ENCODE data around the gene EXOC1L.

EXOC1L gene, protein sequence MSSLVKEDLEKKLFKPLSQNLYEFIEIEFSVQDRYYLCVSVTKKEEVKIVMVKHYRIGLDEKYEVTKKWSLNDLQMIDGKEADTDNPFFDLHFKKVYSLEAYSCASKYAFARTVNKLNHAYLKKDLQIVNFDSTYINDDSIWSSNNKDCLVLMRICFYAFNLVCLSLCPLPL

DNA sequence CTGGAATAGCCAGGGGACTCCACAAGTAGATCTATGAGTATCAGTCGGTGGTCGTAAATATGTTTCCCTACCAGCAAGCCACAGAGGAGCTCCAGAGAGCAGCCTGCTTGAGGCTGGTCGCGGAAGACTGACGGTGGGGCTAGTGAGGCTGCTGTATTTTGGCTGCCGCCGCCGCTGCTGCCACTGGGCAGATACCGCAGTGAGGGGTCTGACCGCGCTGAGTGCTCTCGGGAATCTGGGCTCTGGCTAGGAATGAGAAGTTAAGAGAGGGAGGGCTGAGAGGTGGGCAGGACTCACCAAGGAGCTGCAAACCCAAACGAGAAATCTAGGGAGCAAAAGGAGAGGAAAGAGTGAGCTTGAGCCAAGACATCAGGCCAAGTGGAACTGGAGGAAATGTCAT lies at the start of gene EXOC1L:
Gene EXOC1L, plus strand, starts transcription at position 157 of the 400 bp plus-strand sequence. Its CDS starts 237 bp downstream, at position 394.
- DNase-seq (ENCODE audit: low read depth, low spot score): no peak

DNA sequence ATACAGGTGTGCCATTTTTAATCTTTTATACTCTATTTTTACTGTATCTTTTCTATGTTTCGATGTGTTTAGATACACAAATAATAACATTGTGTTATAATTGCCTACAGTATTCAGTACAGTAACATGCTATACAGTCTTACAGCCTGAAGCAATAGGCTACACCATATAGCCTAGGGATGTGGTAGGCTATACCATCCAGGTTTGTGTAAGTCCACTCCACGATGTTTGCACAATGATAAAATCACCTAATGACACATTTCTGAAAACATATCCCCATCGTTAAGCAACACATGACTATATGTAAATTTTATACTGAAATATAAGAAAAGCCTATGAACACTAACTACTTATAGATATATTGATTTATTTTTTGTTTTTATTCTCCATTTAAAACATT lies 48.9 kb upstream of the EXOC1L start:
- DNase-seq (ENCODE audit: low read depth, low spot score): no peak

DNA sequence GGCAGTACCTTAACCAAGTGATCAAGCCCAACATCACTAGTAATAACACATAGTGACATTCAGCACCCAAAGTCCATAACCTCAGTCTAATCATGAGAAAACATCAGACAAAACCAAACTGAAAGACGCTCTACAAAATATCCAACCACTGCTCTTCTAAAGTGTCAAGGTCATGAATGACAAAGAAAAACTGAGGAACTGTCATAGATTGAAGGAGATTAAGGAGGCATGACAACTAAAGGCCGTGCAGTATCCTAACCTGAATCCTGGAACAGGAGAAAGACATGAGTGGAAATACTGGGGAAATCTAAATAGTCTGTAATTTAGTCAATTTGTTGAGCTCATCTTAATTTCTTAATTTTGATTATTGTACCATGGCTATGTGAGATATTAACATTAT lies 38.2 kb upstream of the EXOC1L start:
- DNase-seq (ENCODE audit: low read depth, low spot score): no peak

DNA sequence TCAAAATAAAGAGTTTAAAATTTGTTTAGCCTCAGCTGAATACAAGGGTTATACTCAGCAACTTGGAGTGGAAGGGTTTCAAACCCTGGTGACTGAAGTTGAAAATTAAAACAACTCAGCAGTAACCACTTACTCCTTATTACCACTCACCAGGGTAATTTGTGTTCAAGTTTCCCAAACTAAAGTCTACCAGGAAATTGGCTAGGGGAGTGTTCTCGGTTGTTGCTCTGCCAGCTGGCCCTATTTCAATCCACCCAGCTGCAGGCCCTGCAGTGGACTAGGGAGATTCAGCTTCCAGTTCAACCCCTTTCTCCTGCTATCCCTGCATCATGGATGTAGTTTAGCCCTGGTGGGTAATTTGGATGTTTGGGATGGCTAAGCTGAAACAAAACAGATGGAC lies 37.8 kb upstream of the EXOC1L start:
- DNase-seq (ENCODE audit: low read depth, low spot score): no peak

DNA sequence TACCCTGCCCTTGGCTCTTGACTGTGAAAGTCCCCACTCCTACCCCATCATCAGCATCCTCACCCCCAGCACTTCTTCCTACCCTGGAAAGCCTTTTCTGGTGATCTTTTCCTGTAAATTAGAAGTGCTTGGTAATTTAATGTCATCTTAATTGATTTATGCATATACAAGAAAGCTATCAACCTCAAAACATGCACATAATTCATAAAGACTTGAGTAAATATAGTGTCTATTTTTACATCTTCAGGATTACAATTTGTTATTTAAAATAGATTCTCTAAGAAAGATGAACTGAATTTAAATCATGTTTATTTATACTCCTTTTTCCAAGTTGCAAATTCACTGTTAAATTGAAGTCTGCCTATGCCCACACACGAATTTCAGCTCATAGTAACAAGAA lies 36.0 kb upstream of the EXOC1L start:
- DNase-seq (ENCODE audit: low read depth, low spot score): no peak

DNA sequence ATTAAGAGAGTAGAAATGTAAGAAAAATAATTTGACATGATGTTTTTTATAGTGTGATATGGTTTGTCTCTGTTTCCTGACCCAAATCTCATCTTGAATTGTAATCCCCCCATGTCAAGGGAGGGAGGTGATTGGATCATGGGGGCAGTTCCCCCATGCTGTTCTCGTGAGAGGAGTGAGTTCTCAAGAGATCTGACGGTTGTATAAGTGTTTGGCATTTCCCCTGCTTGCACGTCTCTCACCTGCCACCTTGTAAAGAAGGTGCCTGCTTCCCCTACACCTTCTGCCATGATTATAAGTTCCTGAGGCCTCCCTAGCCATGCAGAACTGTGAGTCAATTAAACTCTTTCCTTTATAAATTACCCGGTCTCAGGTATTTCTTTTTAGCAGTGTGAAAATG lies 34.8 kb upstream of the EXOC1L start:
- DNase-seq (ENCODE audit: low read depth, low spot score): no peak

DNA sequence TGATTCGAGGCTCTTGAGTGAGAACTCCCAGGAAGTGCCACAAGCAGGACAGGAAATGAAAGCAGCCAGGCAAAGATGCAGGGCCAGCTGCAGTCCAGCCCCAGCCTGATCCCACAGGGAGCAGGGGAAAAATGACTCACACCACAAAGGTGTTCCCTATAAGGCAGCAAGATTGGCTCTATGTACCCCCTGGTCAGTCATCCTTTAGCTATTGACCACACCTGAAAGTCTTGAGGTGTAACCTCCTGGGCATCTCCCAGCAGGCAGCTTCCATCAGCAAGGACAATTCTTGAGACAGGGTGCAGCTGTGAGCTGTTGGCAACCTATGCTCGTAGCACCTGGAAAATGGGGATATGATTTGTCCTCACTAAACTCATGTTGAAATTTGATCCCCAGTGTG lies 27.9 kb upstream of the EXOC1L start:
- DNase-seq (ENCODE audit: low read depth, low spot score): no peak

DNA sequence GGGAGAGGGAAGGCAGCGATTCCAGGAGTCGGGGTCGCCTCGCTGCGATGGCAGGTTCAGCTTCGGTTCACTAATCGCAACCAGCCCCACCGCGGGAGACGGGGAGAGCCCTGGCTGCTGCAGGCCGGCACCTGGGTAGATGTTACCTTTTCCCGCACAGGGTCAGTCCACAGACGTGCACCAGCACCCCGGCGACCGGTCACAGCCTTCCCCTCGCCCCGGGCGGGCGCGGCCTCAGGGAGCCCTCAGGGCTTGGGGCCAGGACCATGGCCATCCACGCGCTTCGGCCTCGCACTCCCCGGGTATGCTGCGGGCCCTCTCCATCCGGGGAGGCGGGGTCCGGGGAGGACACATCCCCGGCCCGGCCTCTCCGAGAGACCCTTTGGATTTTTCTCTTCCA lies 26.1 kb upstream of the EXOC1L start:
- DNase-seq (ENCODE audit: low read depth, low spot score): no peak

DNA sequence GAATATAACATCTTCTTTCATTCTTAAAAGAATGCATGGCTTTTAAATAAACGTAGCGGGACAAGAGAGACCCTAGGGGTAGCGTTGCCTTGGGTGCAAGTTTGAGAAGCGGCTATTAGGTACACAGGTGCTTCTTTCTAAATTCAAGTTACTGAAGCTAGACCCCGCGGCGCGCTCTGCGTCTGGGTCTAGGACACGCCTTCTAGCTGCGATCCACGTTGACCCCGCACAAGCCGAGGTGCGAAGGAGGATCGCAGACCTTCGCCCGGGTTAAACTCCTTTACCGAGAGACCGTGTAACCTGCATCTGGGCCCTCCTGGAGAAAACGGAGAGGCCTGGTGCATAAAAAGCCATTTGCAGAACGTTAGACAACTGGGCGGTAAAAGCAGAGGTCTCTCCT lies 25.5 kb upstream of the EXOC1L start:
- no peak for DNase-seq (ENCODE audit: low read depth, low spot score)

DNA sequence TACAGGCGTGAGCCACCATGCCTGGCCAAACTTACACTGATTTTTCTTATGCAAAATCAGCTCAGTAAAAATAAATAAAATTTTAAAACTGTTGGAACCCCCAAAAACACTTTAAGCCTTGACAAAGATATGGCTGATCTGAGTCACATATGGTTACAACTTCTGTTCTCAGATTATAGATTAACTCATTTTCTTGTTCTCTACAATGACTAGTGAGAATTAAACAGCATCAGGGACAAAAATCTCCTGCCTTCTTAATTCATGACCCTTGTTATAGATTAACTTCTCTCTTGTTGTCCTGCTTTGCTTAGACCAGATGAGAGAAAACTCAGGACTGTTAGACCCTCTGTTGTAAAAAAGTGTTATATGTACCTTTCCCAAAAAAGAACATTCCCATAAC lies 24.2 kb upstream of the EXOC1L start:
- DNase-seq (ENCODE audit: low read depth, low spot score): no peak

DNA sequence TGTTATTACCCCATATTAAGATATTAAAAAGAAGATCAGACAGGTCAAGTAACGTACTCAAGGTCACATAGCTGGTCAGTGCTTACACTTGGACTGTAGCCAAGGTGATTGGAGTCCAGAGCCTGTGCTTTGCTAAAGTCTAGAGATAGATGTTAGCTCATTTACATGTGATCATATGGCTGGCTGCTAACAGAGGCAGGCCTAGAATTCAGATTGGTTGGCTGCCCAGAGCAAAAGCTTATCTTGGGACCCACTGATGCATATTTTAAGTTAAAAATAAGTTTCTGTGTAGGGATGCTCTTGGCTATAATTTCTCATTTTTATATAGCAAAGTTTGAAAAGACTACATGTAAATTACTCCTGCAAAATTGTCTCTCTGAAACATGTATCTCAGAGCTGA lies 18.1 kb upstream of the EXOC1L start:
- no peak for DNase-seq (ENCODE audit: low read depth, low spot score)

DNA sequence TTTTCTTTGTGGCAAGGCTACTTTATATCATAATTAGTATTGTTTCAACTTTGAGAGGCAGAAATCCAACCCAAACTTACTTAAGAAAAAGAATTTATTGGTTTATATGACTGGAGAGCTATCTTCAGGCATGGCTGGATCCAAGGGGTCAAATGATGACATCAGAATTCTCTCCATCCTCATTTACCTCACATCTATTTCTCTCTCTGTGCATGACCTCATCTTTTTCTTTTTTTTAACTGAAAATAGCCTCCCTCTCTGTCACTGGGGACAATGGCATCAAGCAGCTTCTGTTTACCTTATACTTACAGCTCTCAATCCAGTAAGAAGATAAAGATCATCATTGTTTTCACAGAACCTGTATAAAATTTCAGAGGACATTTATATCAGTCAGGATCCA lies 12.0 kb upstream of the EXOC1L start:
- DNase-seq (ENCODE audit: low read depth, low spot score): no peak

DNA sequence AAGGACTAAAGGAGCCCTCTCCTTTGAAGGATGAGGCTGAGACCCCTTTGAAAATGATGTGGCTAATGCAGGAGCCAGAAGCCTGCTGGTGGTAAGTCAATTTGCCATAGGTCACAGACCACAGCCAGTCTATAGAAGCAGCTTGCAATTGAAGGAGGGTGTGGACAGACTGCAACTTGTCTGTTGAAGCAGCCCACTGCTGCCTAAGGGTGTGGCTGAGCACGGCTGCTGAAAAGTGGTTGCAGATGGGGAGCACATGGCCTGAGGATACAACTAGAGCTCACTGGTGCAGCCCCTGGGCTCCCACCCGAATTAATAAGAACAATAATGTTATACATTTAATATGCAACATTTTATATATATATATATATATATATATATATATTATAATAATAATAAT lies 11.4 kb upstream of the EXOC1L start:
- no peak for DNase-seq (ENCODE audit: low read depth, low spot score)

DNA sequence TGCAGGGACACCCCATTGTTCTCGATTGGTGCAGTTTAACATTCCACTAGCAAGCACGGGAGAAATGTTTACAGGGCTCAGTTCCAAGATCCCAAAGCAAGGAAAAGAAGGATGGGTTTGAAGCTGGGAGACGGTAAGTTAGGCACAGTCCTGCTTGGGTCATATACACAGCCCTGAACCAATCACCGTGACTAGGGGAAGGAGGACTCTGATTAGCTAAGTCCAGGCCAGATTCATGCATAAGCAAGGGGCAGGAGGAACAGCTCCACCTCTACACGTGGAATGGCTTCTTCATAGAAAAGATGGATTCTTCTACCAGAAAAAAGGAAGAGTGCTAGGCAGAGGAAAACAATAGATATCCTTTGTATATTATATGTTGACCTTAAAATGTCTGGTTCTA lies 11.0 kb upstream of the EXOC1L start:
- DNase-seq (ENCODE audit: low read depth, low spot score): no peak

DNA sequence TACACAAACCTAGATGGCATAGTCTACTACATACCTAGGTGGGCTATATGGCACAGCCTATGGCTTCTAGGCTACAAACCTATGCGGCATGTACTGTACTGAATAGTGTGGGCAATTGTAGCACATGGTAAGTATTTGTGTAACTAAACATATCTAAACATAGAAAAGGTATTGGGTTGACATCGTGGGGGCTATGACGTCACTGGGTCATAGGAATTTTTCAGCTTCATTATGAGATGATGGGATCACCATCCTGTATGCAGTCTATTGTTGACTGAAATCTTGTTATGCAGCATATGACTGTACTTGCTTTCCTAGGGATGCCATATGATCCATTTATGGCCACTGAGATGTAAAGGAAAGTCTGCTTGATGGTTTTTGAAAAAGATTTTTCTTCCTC lies 1.9 kb upstream of the EXOC1L start:
- no peak for DNase-seq (ENCODE audit: low read depth, low spot score)

DNA sequence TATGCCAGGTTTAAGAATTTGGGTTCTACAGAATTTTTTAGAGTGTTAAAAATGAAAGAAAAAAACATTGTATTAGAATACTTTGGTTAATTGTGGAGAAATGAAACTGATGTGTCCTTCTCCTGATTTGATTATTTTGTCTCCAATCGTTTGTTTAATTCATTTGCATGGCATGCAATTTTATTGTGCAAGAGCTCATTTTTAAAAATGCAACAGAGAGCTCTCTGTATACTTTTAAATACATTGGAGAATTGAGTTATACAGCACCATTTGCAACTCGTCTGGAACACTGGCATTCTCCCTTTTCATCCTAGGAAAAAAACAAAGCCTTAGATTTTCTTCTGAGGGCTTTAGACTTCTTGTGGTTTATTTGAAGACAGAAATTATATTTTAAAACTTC lies 689 bp downstream of the EXOC1L start:
- no peak for DNase-seq (ENCODE audit: low read depth, low spot score)

DNA sequence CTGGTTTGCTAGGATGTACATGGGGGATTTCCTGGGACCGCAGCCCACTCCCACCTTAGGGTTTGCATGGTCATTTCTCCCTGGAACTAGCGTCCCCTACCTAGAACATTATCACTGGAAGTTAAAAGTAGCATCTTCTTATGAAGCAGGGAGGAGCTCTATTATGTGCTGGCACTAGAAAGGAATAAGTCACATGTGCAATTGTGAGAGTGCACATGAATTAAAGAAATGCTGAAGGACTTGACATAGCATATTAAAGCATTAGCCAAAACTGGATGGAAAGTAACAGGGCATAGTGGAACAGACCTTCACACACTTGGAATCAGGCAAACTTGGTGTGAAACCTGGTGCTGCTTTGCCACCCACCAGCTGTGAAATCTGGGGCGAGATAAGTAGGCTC lies 2.7 kb downstream of the EXOC1L start:
- DNase-seq (ENCODE audit: low read depth, low spot score): no peak

DNA sequence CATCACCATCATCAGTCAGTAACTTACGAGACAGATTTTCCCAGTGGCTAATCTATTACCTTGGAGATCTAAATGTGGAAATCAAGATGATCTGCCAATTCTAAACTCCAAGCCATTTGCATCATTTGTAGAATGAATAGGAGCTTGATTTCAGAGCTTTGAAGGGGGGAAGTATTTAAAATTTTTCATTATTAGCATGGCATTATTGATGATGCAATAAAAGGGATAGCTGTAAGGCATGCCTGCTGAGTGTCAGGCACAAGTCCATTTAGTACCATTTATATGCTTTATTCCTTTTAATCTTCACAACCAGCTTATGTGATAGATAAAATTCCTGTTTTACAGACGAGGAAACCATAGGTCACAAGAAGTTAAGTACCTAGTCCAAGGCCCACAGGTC lies 5.3 kb downstream of the EXOC1L start:
- DNase-seq (ENCODE audit: low read depth, low spot score): no peak

DNA sequence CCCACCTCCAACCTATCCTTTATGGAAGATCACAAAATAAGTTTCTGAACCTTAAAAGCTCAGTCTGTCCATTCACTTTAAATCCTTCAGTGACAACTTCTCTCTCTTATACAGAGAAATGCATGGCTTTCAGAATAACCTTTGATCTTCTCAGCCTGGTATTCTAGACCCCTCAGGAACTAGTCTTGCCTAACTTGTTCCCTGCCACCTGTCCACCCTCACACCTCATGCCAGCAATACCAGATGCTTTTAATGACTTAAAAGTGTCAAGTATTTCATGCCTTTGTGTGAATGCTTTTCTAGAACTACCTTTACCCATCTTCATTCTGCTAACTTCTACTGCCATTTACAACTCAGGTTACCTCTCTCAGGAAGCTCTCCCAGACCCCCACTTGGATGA lies 7.4 kb downstream of the EXOC1L start:
- DNase-seq (ENCODE audit: low read depth, low spot score): no peak

DNA sequence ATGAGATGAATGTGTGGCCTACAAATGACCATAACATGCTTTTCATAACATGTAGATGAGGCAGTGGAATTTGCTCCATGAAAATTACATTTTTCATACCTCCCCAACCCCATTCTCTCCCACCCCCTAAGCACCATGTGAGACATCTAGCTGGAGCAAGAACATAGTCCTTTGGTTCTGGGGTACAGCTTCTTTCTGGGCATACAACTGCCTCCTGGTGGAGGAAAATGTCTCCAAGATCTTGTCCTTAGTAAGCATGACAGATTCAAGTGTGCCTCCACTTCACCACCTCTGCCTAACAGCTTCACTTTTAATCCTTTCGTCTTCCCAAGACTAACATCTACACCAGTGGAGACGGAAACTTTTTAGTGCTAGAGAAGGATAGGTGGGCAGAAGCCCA lies 8.0 kb downstream of the EXOC1L start:
- DNase-seq (ENCODE audit: low read depth, low spot score): no peak

DNA sequence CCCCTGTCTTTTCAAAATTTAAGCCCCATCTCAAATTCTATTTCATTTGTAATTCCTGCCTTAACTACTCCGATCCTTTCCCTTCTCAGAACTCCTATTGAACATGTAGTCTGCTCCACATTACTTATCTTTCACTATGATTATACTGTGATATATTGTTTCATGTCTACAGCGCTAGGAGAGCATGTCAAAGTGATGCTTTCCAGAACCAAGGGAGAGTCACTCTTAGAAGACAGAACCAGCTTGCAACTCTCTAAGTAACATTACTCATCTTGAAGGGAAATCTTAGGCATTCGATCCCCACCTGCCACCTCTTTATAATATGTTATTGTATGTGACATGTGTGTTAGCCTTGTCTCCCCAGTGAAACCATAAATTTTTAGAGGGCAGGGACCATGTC lies 10.5 kb downstream of the EXOC1L start:
- no peak for DNase-seq (ENCODE audit: low read depth, low spot score)

DNA sequence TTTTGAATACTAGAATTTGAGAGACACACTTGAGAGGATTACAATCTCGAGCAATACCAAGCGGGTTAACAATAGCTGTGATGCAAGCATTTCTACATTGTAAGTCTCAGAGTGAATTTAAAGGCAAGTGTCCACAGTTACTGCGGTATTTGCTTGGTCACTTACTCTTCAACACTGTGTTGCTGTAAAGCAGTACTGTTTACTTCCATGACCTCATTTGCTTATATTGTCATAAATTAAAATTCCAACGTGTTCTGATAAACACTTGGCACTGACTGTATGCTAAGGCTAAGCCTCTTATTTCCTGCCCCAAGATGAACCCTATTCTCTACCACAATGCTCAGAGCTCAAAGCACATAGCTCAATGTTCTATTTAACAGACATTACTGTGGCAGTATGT lies 11.1 kb downstream of the EXOC1L start:
- DNase-seq (ENCODE audit: low read depth, low spot score): no peak

DNA sequence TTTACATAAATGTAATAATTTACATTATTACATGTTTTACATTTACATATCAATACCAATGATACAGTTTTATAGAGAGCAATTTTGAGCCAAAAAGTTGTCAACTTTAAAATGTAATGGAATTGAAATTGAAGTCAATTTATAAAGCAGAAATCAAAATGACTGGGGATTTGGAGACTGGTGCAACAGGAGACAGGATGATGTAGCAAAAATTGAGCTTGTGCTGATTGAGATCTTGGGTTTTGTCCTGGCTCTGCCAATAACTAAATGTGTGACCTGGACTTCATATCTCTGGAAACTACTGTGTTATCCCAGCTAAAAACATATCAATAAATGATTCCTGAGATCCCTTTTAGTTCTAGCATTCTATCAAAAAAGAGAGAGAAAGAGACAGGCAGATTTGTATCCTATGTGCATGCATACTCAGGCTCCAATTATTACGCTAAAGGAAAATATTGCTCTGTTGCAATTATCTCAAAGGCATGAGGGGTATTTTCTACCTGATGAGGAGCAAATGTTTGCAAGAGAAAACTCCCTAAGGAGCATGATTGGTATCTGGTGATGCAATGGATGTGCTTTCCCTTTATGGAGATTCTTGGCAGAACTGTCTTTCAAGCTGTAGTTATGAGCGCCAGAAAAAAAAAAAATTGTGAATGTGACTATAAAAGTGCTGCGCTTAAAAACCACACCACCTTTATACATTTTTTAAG lies 14.7 kb downstream of the EXOC1L start:
- no peak for DNase-seq (ENCODE audit: low read depth, low spot score)

DNA sequence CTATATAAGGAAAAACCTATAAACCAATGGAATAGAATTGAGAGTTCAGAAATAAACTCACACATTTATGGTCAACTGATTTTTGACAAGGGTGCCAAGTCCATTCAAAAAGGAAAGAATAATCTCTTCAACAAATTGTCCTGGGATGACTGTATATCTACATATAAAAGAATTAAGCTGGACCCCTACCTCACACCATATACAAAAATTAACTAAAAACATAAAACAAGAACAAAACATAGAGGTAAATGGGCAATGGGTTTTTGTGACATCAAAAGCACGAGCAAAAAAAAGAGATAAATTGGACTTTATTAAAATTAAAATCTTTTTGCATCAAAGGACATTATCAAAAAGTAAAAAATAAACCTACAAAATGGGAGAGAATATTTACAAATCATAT lies 18.3 kb downstream of the EXOC1L start:
- no peak for DNase-seq (ENCODE audit: low read depth, low spot score)

Measured in activated naive CD8-positive, alpha-beta T cell treated with anti-CD3 and anti-CD28 coated beads, Interleukin-2, amount 50 U/mL, for 16 hours (primary cell).